GM21723 (cell line): ENCODE data around the gene SUCO.

Source experiments
- ATAC-seq: cut with Tn5 transposase; IDR thresholded peaks from one replicate; pipeline ENCODE4 v1.9.1; 2021; ENCODE audit warnings: mild to moderate bottlenecking, moderate library complexity; ENCODE audit not compliant: unreplicated experiment

The SUCO gene

GRCh38 chr1:172515927-172516326 is 17.0 kb upstream of the SUCO start:
- no peak for ATAC-seq

DNA sequence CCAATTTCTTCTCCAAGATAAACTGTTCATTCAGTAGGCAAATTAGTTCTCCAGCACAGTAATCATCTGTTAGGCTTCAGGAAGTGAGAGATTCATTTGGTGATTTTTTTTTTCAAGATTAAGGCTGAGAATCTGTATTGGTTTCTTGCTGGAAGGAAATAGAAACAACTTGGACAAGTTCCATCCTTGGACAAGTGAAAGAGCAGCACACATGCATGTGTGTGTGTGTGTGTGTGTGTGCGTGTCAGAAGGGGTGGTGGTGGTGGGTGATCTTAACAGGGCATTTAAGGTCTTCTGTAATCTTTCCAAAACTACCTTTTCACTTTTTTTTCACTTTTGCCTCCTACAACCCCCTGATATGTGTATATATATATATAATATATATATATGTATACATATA is 15.9 kb upstream of the SUCO start:
- ATAC-seq = no peak

GRCh38 chr1:172517545-172517944 is 15.4 kb upstream of the SUCO start:
- no peak for ATAC-seq

DNA sequence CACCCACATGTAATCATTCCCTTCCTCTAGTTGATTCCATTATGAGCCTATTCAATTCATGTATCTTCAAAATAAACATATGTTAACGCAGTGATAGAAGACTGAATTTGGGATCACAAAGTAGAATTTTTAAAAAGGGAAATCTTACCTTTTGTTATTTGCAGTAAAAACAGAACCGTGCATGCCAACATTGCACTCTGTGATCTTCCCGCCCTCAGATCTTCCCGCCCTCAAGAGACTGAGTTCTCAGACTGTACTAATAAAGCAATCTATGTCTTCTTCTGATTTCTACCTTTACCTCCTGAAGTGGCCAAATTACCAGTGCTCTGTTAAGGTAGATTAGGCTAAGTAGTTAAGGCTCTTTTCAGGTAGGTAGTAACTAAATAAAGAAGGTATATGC is 3.6 kb upstream of the SUCO start:
- ATAC-seq = no peak

DNA sequence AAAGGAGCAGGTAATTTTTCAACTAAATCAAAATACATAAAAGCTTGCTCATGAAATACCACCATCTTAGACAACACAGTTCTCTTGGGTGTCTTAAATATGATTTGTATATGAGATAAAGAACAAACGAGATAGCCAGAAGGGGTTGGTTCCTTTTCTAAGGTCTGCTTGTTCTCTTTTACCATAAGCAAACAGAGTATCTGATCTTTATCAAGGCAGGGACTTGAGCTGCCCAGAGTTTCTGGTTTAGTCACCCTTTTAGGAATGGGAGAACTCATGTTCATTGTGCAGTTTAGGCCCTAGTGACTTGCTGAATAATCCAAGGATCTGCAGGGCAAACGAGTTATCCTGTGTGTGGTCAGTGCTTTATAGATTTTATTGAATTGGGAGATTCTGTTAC is 3.0 kb upstream of the SUCO start:
- no peak for ATAC-seq

DNA sequence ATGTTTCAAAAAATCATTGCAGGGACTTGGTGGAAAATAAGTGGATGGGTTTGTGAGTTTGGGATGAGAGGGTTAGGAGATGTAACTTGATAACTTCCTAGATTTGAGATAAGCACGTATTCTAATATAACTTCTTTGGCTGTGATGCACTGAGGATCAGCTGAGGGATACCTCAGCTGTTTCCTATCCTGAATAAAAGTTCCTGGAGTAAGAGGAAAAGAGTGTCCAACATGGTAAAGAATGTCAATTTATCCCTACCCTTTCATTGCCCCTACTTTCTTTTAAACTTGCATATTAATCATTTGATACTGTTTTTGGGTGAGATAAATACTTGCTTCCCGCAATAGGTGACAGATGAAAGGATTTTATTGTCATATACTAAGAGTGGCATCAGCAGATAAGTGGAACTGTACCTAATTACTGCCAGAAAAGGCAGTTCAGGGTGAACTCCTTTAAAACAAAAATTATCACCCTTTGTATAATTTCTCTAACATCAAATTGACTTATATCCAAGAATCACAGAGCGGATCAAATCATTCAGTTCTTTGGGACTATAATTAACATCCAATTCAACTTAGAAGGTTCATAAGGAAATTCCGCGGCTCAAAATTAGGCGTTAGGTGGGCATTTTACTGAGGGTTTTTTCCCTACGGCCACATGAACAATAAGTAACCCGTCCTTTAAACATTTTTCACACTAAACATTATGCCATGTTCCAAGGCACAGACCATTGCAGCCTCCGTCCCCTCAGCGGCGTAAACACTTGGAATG is 1.4 kb upstream of the SUCO start:
- ATAC-seq = no peak

GRCh38 chr1:172532183-172532699 is 709 bp upstream of the SUCO start:
- peak; percentile 70 for ATAC-seq

DNA sequence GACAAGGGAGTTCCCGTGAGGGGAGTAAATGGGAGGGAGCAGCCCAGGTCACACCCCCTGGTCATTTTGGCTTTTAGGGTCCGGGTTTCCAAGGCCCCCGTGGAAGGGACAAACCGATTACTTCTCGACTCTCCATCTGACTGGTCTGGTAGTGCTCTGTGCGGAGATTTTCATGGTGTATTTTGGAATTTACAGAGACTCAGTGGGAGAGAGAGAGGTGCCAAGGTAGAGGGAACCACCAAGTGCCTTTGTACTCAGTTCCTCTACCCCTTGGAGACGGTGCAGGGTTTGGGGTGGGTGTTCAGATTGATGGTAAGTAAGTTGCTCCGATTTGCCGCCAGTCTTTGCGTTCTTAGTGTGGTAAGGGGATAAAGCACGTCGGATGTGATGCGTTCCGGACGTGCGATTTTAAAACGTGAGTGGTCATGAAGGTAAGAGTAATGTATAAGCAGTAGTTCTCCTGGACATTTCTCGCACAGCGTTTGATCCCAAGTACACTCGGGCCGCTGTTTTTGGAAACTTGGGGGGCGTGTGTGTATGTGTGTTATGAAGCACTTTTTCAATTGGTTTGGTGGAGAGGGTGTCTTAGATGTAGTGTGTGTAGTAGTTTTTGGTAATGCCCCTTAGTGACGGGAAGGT is 682 bp downstream of the SUCO start:
- peak; percentile 35 for ATAC-seq

- ATAC-seq = no peak
These were observed 3.3 kb downstream of the SUCO start for GRCh38 chr1:172536256-172536655.

DNA sequence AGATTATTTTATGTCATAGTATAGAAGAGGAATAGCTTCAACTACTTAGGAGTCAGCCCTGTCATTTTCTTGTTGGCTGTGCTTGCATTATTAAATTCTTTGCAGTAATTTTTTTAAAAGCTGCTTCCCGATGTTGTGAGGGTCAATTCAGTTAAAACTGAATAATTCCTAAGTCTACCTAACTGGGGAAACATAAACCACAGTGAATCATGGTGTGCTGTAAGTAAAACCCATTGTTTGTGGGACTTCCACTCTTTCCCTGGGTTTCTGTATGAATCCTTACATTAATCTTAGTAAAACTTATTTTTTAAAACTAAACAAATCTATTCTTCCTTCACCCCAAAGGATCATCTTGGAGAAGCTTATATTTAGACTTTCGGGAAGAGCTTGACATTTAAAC is 4.4 kb downstream of the SUCO start:
- no peak for ATAC-seq

GRCh38 chr1:172537827-172538391 is 5.0 kb downstream of the SUCO start:
- no peak for ATAC-seq

- no peak for ATAC-seq
These were observed 7.7 kb downstream of the SUCO start for GRCh38 chr1:172540635-172541034.

DNA sequence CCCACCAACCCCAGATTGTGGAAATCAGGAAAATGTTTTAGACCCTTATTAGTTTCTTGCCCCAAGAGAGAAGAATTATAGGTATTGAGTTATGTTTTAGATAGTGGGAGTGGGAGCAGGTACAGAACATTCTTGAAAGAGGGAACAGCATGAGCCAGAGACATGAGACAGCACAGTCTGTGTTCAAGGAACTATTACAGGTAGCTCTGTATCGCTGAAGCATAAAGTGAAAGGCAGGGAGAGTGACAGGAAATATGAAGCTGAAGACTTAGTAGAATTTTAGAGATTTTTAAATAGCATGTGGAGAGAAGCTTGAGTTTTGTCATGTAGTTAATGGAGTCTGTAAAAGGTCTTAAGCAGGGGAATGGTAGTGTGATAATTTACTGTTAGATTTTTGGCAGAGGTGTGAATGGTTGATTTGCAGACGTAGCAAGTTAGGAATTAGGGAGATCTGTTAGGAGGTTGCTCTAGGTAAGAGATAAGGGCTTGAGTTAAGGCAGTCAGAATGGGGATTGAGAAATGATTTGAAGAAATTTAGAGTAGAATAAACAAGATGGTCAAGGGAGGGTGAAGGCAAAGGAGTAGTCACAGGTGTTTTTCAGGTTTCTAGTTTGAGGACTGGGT is 11.6 kb downstream of the SUCO start:
- peak; percentile 41 for ATAC-seq

DNA sequence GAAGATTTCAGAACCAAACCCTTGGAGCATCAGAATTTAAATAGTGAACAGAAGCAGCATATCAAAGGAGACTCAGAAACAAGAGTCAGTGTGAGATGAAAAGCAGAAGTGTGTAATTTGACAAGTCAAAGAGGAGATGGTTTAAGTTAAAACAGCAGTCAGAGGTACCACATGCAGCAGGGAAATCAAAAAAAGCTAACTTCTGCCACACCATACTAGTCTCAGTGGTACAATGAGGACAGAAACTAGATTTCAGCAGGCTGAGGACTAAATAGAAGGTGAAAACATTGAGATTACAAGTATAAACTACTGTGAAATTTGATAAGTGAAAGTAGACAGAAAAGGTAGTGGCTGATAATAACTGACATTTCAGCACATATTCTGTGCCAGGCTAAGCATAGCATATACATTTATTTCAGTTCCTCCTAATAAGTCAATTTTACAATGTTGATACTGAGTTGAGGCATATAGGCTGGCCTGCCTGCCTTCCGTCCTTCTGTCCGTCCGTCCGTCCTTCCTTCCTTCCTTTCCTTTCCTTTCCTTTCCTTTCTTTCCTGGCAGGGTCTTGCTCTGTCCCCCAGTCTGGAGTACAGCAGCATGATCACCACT is 12.6 kb downstream of the SUCO start:
- peak; percentile 82 for ATAC-seq

GRCh38 chr1:172547071-172547470 is 14.1 kb downstream of the SUCO start:
- ATAC-seq = no peak

GRCh38 chr1:172549621-172550280 is 16.8 kb downstream of the SUCO start:
- ATAC-seq = no peak

- no peak for ATAC-seq
These were observed 18.3 kb downstream of the SUCO start for GRCh38 chr1:172551279-172551678.

- no peak for ATAC-seq
These were observed 22.0 kb downstream of the SUCO start for GRCh38 chr1:172554915-172555314.

DNA sequence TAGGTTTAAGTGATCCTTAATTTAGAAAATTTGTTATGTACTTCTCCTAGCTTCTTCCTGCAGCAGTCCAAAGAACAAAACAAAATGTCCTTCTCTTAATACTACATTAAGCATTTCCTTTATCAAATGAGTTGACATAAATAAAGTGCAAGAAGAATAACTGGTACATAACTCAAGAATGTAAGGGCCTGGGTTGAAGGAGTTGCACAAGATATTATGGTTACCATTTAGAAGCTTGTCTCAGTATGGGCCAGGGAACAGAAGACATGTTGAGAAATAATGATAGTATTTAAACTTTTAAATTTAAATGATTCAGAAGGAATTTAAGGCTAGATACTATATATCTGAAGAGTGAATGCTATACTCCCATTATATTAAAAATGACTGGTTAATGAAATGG is 23.5 kb downstream of the SUCO start:
- no peak for ATAC-seq

GRCh38 chr1:172557270-172557669 is 24.3 kb downstream of the SUCO start:
- no peak for ATAC-seq
